ENCODE results near the gene ATG2A.

- TF ChIP-seq CBX3 (IDR thresholded peaks at IDR 0.05; ENCODE audit: borderline replicate concordance, low read depth): no peak
- no peak for TF ChIP-seq POLR2AphosphoS5 (IDR thresholded peaks at IDR 0.05; ENCODE audit: low read length)
- no peak for TF ChIP-seq EGR1 (IDR thresholded peaks at IDR 0.05; ENCODE audit: borderline replicate concordance in 1 of 2, low read depth in 2 of 2, low read length in 2 of 2)
Observed at GRCh38 chr11:64910451-64911093, 6.4 kb downstream of the ATG2A start.
